CD4-positive, alpha-beta memory T cell (primary cell): ENCODE results near the gene MAD1L1. TPM values are rescaled to one million over a fixed set of nuclear protein-coding genes. Genes with fewer than 3 reads are reported as not detected.

Experiments
- CTCF ChIA-PET: fragments of 350-600 bp; sonication (Branson Sonifier 250); formaldehyde crosslinking; loops from one replicate; lab custom pipeline; 2021; ENCODE audit warnings: inconsistent platforms; ENCODE audit not compliant: partially characterized antibody; lab: Charles Lee
- POLR2A ChIA-PET: fragments of 350-600 bp; sonication (Branson Sonifier 250); formaldehyde crosslinking; loops from one replicate; lab custom pipeline; 2021; ENCODE audit not compliant: partially characterized antibody; lab: Charles Lee
- DNase-seq, 5 donors: peaks; one replicate each; pipeline versions ENCODE4 v3.0.0 to v3.0.0-alpha.2; 2020 to 2022; ENCODE audit warnings: mixed read lengths in 1 of 5
- H3K27ac ChIP-seq: one replicate; pipeline ENCODE4 v1.7.0; 2013; ENCODE audit warnings: low read depth, low read length
- H3K27me3 ChIP-seq: 2 replicates; pipeline ENCODE4 v1.7.0; 2013; ENCODE audit warnings: mild to moderate bottlenecking, low read length, moderate library complexity; ENCODE audit not compliant: insufficient read depth
- H3K36me3 ChIP-seq: 2 replicates; pipeline ENCODE4 v1.7.0; 2013; ENCODE audit warnings: mild to moderate bottlenecking, low read length, moderate library complexity; ENCODE audit not compliant: insufficient read depth
- H3K4me1 ChIP-seq: 2 replicates; pipeline ENCODE4 v1.7.0; 2013; ENCODE audit warnings: mild to moderate bottlenecking, low read length, moderate library complexity; ENCODE audit not compliant: insufficient read depth
- H3K4me3 ChIP-seq, 2 donors: one replicate each; pipeline ENCODE4 v1.7.0; 2013; ENCODE audit warnings: low read length in 2 of 2, mild to moderate bottlenecking in 1 of 2
- H3K9me3 ChIP-seq, 2 donors: one replicate each; pipeline ENCODE4 v1.7.0; 2013; ENCODE audit warnings: low read length in 2 of 2, control low read depth in 1 of 2; ENCODE audit not compliant: control insufficient read depth in 1 of 2
- H3K27ac Mint-ChIP-seq, 7 donors: one replicate each; pipeline ENCODE4 v1.8.0; 2020 to 2021; ENCODE audit warnings: mixed read lengths in 7 of 7, mild to moderate bottlenecking in 6 of 7, inconsistent platforms in 3 of 7, moderate library complexity in 3 of 7
- H3K27me3 Mint-ChIP-seq, 2 donors: one replicate each; pipeline ENCODE4 v1.8.0; 2020 to 2021; ENCODE audit warnings: mixed read lengths in 2 of 2
- H3K36me3 Mint-ChIP-seq, 2 donors: one replicate each; pipeline ENCODE4 v1.8.0; 2020 to 2021; ENCODE audit warnings: mixed read lengths in 2 of 2, inconsistent platforms in 1 of 2, mild to moderate bottlenecking in 1 of 2
- H3K4me1 Mint-ChIP-seq, 4 donors: one replicate each; pipeline ENCODE4 v1.8.0; 2020 to 2021; ENCODE audit warnings: mixed read lengths in 4 of 4, mild to moderate bottlenecking in 1 of 4
- H3K4me3 Mint-ChIP-seq, 8 donors: one replicate each; pipeline ENCODE4 v1.8.0; 2020 to 2021; ENCODE audit warnings: mixed read lengths in 8 of 8, mild to moderate bottlenecking in 7 of 8, moderate library complexity in 6 of 8, inconsistent platforms in 3 of 8
- H3K9me3 Mint-ChIP-seq, 8 donors: one replicate each; pipeline ENCODE4 v1.8.0; 2020 to 2021; ENCODE audit warnings: mixed read lengths in 8 of 8, mild to moderate bottlenecking in 5 of 8, inconsistent platforms in 3 of 8, moderate library complexity in 1 of 8
- intact Hi-C: fragments of 100-400 bp; cut with micrococcal nuclease; formaldehyde crosslinking; loops from one replicate; pipeline ENCODE4 v1.15.1; 2023
- polyA plus RNA-seq, 2 donors: library from polyadenylated mRNA; unstranded; fragments of 300-500 nt; fragmentation: Illumina TruSeq; gene quantifications; one replicate each; pipeline ENCODE4 v1.2.3, GENCODE V29; 2021
- total RNA-seq, 2 experiments: library from RNA; stranded (reverse); gene quantifications; one replicate each; pipeline ENCODE4 v1.2.3, GENCODE V29; 2021

Gene MAD1L1
- total and polyA plus RNA-seq, 4 experiments from 2014 or later = 89.9 to 132 (median 110) TPM

- CTCF ChIA-PET = no interaction called here
- DNase-seq = no peak
- Histone ChIP-seq H3K4me3 (no peak overlapping the region), H3K9me3 (no peaks in the 10 kb centered on the region), H3K4me1 (no peaks in the 10 kb centered on the region), H3K27me3 (no peaks in the 10 kb centered on the region), H3K36me3 (no peaks in the 10 kb centered on the region), H3K27ac (no peak overlapping the region)
- peak overlapping the region in 1 of 7 donors; percentile 2 for H3K27ac Mint-ChIP-seq
- POLR2A ChIA-PET = no interaction called here
- no peaks in the 10 kb centered on the region for H3K27me3 Mint-ChIP-seq
- intact Hi-C loops = no loop called here
- H3K4me3 Mint-ChIP-seq = no peak overlapping the region
- H3K36me3 Mint-ChIP-seq = peaks cover 3 to 17% of the 10 kb centered on the region in 2 donors
- H3K9me3 Mint-ChIP-seq = no peaks in the 10 kb centered on the region
- H3K4me1 Mint-ChIP-seq = peaks cover 3 to 12% (median 9%) of the 10 kb centered on the region in 4 donors
Measured at GRCh38 chr7:1908823-1909420, 323.8 kb downstream of the MAD1L1 start.

GRCh38 chr7:1907751-1908365 is 324.9 kb downstream of the MAD1L1 start:
- Histone ChIP-seq H3K4me3 (no peak overlapping the region), H3K27ac (no peak overlapping the region), H3K36me3 (no peaks in the 10 kb centered on the region), H3K4me1 (no peaks in the 10 kb centered on the region), H3K27me3 (no peaks in the 10 kb centered on the region), H3K9me3 (no peaks in the 10 kb centered on the region)
- Mint-ChIP-seq H3K36me3 (peaks cover 3 to 15% of the 10 kb centered on the region in 2 donors), H3K4me1 (peaks cover 1 to 10% (median 7%) of the 10 kb centered on the region in 4 donors), H3K4me3 (no peak overlapping the region), H3K9me3 (no peaks in the 10 kb centered on the region), H3K27me3 (no peaks in the 10 kb centered on the region), H3K27ac (no peak overlapping the region)
- no peak for DNase-seq
- ChIA-PET POLR2A (interaction anchor here (1.4 kb wide), 1 partner anchor 12 kb away, joined by 3 read pairs; no protein-coding TSS in a partner anchor), CTCF (no interaction called here)
- intact Hi-C loops = no loop called here

- peaks cover 1 to 10% (median 7%) of the 10 kb centered on the region in 4 donors for H3K4me1 Mint-ChIP-seq
- no peaks in the 10 kb centered on the region for H3K9me3 Mint-ChIP-seq
- no peak overlapping the region for H3K27ac Mint-ChIP-seq
- intact Hi-C loops = no loop called here
- DNase-seq = no peak
- Histone ChIP-seq H3K27me3 (no peaks in the 10 kb centered on the region), H3K9me3 (no peaks in the 10 kb centered on the region), H3K4me3 (no peak overlapping the region), H3K27ac (no peak overlapping the region), H3K4me1 (no peaks in the 10 kb centered on the region), H3K36me3 (no peaks in the 10 kb centered on the region)
- ChIA-PET POLR2A (interaction anchor here (1.1 to 1.4 kb wide), 2 partner anchors 9 to 13 kb away, joined by 3 read pairs; no protein-coding TSS in a partner anchor), CTCF (no interaction called here)
- H3K4me3 Mint-ChIP-seq = no peak overlapping the region
- peaks cover 2 to 14% of the 10 kb centered on the region in 2 donors for H3K36me3 Mint-ChIP-seq
- no peaks in the 10 kb centered on the region for H3K27me3 Mint-ChIP-seq
Measured at GRCh38 chr7:1906988-1907745, 325.6 kb downstream of the MAD1L1 start.

GRCh38 chr7:1906087-1906830 is 326.5 kb downstream of the MAD1L1 start:
- Histone ChIP-seq H3K4me1 (no peaks in the 10 kb centered on the region), H3K4me3 (no peak overlapping the region), H3K27me3 (no peaks in the 10 kb centered on the region), H3K27ac (no peak overlapping the region), H3K36me3 (no peaks in the 10 kb centered on the region), H3K9me3 (no peaks in the 10 kb centered on the region)
- H3K36me3 Mint-ChIP-seq = peaks cover 0 to 14% of the 10 kb centered on the region in 2 donors
- no peaks in the 10 kb centered on the region for H3K27me3 Mint-ChIP-seq
- peaks cover 1 to 10% (median 5%) of the 10 kb centered on the region in 4 donors for H3K4me1 Mint-ChIP-seq
- CTCF ChIA-PET = no interaction called here
- H3K9me3 Mint-ChIP-seq = no peaks in the 10 kb centered on the region
- no peak overlapping the region for H3K4me3 Mint-ChIP-seq
- H3K27ac Mint-ChIP-seq = no peak overlapping the region
- POLR2A ChIA-PET = interaction anchor here (0.6 to 1.2 kb wide), 3 partner anchors 10 to 363 kb away, joined by 3 read pairs; no protein-coding TSS in a partner anchor
- intact Hi-C loops = no loop called here
- no peak for DNase-seq

GRCh38 chr7:1902231-1902855 is 330.4 kb downstream of the MAD1L1 start:
- no peaks in the 10 kb centered on the region for H3K4me1 ChIP-seq
- Mint-ChIP-seq H3K27me3 (no peaks in the 10 kb centered on the region), H3K27ac (peak overlapping the region in 2 of 7 donors; percentile 44 to 63), H3K36me3 (peaks cover 0 to 8% of the 10 kb centered on the region in 2 donors), H3K9me3 (no peaks in the 10 kb centered on the region), H3K4me3 (no peak overlapping the region), H3K4me1 (peaks cover 0 to 25% (median 1%) of the 10 kb centered on the region in 4 donors)
- intact Hi-C loops = no loop called here
- ChIA-PET POLR2A (no interaction called here), CTCF (no interaction called here)
- H3K4me3 ChIP-seq = no peak overlapping the region
- peaks cover 7% of the 10 kb centered on the region for H3K36me3 ChIP-seq
- H3K27ac ChIP-seq = no peak overlapping the region
- H3K27me3 ChIP-seq = no peaks in the 10 kb centered on the region
- DNase-seq = peak in 1 of 5 donors; percentile 7
- H3K9me3 ChIP-seq = no peaks in the 10 kb centered on the region

- DNase-seq = peak in 1 of 5 donors; percentile 33
- peak overlapping the region in 2 of 7 donors; percentile 15 to 56 for H3K27ac Mint-ChIP-seq
- H3K36me3 ChIP-seq = peaks cover 14% of the 10 kb centered on the region
Measured at GRCh38 chr7:1901431-1902210, 331.1 kb downstream of the MAD1L1 start.

More at GRCh38 chr7:1901431-1902210, 331.1 kb downstream of the MAD1L1 start:
- H3K4me3 ChIP-seq = no peak overlapping the region
- Mint-ChIP-seq H3K4me1 (peaks cover 0 to 27% (median 1%) of the 10 kb centered on the region in 4 donors), H3K9me3 (no peaks in the 10 kb centered on the region), H3K36me3 (peaks cover 4 to 11% of the 10 kb centered on the region in 2 donors), H3K4me3 (no peak overlapping the region), H3K27me3 (no peaks in the 10 kb centered on the region)
- POLR2A ChIA-PET = no interaction called here
- no peaks in the 10 kb centered on the region for H3K27me3 ChIP-seq
- intact Hi-C loops = no loop called here
- no peak overlapping the region for H3K27ac ChIP-seq
- H3K9me3 ChIP-seq = no peaks in the 10 kb centered on the region
- CTCF ChIA-PET = no interaction called here
- H3K4me1 ChIP-seq = no peaks in the 10 kb centered on the region
